Measurements from ENCODE around the gene AK5. TPM values are rescaled to one million over a fixed set of nuclear protein-coding genes. Genes with fewer than 3 reads are reported as not detected.

AK5 gene
- total RNA-seq, 4 donors from 2014 or later, result not detected

DNA sequence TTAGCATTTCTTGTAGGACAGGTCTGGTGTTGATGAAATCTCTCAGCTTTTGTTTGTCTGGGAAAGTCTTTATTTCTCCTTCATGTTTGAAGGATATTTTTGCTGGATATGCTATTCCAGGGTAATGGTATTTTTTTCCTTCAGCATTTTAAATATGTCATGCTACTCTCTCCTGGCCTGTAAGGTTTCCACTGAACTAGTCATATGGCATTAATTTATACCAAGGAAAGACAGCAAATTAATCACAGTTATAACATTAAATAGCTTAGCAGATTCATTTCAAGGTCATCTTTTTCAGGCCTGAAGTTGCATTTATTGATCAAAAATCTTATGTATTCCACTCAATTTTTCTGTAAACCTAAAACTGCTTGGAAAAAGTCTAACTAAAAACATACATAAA lies 54.9 kb downstream of the AK5 start:
- no peak for TF ChIP-seq POLR2A (IDR thresholded peaks at IDR 0.05)
- TF ChIP-seq, protein P1, sequence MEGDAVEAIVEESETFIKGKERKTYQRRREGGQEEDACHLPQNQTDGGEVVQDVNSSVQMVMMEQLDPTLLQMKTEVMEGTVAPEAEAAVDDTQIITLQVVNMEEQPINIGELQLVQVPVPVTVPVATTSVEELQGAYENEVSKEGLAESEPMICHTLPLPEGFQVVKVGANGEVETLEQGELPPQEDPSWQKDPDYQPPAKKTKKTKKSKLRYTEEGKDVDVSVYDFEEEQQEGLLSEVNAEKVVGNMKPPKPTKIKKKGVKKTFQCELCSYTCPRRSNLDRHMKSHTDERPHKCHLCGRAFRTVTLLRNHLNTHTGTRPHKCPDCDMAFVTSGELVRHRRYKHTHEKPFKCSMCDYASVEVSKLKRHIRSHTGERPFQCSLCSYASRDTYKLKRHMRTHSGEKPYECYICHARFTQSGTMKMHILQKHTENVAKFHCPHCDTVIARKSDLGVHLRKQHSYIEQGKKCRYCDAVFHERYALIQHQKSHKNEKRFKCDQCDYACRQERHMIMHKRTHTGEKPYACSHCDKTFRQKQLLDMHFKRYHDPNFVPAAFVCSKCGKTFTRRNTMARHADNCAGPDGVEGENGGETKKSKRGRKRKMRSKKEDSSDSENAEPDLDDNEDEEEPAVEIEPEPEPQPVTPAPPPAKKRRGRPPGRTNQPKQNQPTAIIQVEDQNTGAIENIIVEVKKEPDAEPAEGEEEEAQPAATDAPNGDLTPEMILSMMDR (IDR thresholded peaks at IDR 0.05), result no peak
- Histone ChIP-seq H3K36me3 (no peaks in the 10 kb centered on the region), H3K27ac (no peak overlapping the region), H3K4me3 (no peak overlapping the region), H3K4me1 (no peaks in the 10 kb centered on the region), H3K27me3 (no peaks in the 10 kb centered on the region), H3K9me3 (no peaks in the 10 kb centered on the region)
- intact Hi-C loops (cut with DNase I), result no loop called here
- DNase-seq, result no peak

DNA sequence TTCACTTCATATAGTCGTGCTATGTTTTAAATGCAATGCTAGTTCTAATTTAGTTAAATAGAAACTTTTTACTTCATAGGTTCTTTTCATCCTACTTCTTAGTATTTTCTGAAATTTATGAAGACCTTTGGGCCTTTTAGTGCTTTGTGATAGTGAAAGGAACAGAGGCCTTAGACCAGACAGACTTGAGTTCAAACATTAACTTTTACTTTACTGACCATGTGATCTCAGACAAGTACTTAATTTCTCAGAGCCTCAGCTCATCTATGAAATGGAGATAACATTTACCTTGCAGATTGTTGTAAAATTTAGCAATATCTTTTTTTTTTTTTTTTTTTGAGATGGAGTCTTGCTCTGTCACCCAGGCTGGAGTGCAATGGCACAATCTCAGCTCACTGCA lies 57.5 kb downstream of the AK5 start:
- no peaks in the 10 kb centered on the region for H3K4me1 ChIP-seq
- WGBS, 2 donors, result 61 to 77% methylated on average over 1 of the region's 1 CpG
- no peaks in the 10 kb centered on the region for H3K27me3 ChIP-seq
- no peaks in the 10 kb centered on the region for H3K9me3 ChIP-seq
- H3K27ac ChIP-seq, result no peak overlapping the region
- H3K4me3 ChIP-seq, result no peak overlapping the region
- H3K36me3 ChIP-seq, result no peaks in the 10 kb centered on the region
- TF ChIP-seq POLR2A (IDR thresholded peaks at IDR 0.05), result no peak
- TF ChIP-seq, protein P1 (IDR thresholded peaks at IDR 0.05), result no peak
- intact Hi-C loops (cut with DNase I), result no loop called here
- no peak for DNase-seq

DNA sequence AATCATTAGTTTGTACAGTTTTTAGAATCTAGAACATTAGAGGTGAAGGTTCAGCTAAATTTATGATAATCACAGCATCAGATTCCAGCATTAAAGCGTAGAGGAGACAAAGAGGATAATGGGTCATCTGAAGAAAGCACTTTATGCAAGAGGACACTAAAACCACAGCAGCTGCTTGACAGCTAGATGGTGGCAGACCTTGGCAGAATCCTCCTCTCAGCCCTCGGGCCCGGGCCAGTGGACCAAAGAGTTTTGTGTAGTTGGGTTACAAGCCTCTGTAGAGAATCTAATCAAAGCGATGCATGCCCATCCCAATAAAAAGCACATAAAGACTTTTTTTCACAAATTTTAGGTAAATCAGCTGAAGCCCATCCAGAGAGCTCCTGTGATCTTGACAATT lies 59.4 kb downstream of the AK5 start:
- intact Hi-C loops (cut with DNase I), result no loop called here
- Histone ChIP-seq H3K4me1 (no peaks in the 10 kb centered on the region), H3K36me3 (no peaks in the 10 kb centered on the region), H3K4me3 (no peak overlapping the region), H3K9me3 (no peaks in the 10 kb centered on the region), H3K27me3 (no peaks in the 10 kb centered on the region), H3K27ac (no peak overlapping the region)
- DNase-seq, result no peak
- TF ChIP-seq, protein P1 (IDR thresholded peaks at IDR 0.05), result no peak
- TF ChIP-seq POLR2A (IDR thresholded peaks at IDR 0.05), result no peak
- WGBS, 2 donors, result 88 to 90% methylated on average over 4 of the region's 4 CpGs

DNA sequence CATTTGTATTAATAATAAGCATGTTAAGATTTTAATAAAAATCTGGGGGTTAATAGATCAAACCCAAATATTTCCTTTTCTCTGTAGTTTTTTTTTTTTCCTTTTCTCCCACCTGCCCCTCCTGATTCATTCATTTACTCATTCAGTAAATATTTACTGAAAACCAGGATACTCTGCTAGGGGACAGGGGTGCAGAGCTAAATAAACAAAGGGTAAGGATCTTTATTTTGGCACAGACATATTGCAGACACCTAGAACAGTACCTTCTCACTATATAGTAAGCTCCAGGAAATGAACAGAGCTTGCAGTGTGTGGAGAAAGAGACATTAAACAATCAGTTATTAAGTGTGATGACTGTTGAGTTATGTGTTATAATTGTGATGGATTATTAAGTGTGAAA lies 60.9 kb downstream of the AK5 start:
- intact Hi-C loops (cut with DNase I), result no loop called here
- DNase-seq, result no peak
- no peaks in the 10 kb centered on the region for H3K4me1 ChIP-seq
- no peaks in the 10 kb centered on the region for H3K36me3 ChIP-seq
- no peak overlapping the region for H3K27ac ChIP-seq
- TF ChIP-seq, protein P1 (IDR thresholded peaks at IDR 0.05), result no peak
- no peak for TF ChIP-seq POLR2A (IDR thresholded peaks at IDR 0.05)
- no peaks in the 10 kb centered on the region for H3K9me3 ChIP-seq
- no peak overlapping the region for H3K4me3 ChIP-seq
- H3K27me3 ChIP-seq, result no peaks in the 10 kb centered on the region

DNA sequence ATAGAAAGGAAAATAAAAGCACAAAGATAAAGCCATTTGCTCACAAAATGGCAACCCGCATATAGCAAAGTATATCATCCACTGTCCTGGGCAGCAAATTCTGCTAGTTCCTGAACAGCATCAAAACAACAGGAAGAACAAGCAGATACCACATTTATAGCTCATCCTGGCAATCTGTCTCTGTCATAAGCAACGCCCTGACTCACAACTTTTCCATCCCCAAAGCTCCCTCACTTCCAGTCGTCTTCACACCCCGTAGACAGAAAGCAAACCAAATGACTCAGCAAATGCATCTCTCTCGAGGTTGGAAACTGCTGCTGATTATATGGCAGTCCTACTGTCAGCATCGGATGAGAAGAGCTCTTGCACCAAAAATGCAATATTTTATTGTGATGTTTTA lies 65.8 kb downstream of the AK5 start:
- intact Hi-C loops (cut with DNase I), result no loop called here
- no peaks in the 10 kb centered on the region for H3K27me3 ChIP-seq
- H3K27ac ChIP-seq, result no peak overlapping the region
- H3K9me3 ChIP-seq, result no peaks in the 10 kb centered on the region
- no peaks in the 10 kb centered on the region for H3K4me1 ChIP-seq
- TF ChIP-seq, protein P1 (IDR thresholded peaks at IDR 0.05), result no peak
- TF ChIP-seq POLR2A (IDR thresholded peaks at IDR 0.05), result no peak
- WGBS, 2 donors, result 34 to 39% methylated on average over 6 of the region's 6 CpGs
- no peak for DNase-seq
- no peaks in the 10 kb centered on the region for H3K36me3 ChIP-seq
- no peak overlapping the region for H3K4me3 ChIP-seq
